ENCODE data around the gene CHAC2. TPM values are rescaled to one million over a fixed set of nuclear protein-coding genes. Genes with fewer than 3 reads are reported as not detected.
"Not testable (repeated sequence)": the region's sequence is repeated elsewhere in the genome, so short reads cannot be mapped to it uniquely, and the experiment has no call there.

CHAC2 gene
- total and polyA plus RNA-seq, 12 donors: 0.85 to 18.6 (median 4.3) TPM

DNA sequence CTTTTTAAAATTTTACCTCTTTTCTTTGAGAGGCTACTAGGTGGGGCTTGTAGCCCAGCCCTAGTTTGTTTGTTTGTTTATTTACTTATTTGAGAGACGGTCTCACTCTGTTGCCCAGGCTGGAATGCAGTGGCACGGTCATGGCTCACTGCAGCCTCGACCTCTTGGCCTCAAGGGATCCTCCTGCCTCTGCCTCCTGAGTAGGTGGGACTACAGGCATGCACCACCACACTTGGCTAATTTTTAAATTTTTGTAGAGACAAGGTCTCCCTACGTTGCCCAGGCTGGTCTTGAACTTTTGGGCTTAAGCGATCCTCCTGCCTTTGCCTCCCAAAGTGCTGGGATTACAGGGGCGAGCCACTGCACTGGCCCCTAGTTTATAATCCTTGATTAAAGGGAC lies 54.2 kb downstream of the CHAC2 start:
- no peak for DNase-seq
- no peak overlapping the region for H3K4me3 ChIP-seq
- 92 to 96% (median 94%) methylated on average over 6 of the region's 6 CpGs for WGBS, 4 donors
- TF ChIP-seq CTCF (IDR thresholded peaks at IDR 0.05) (no peak), POLR2A (IDR thresholded peaks at IDR 0.05) (no peak)
- H3K4me1 ChIP-seq (replicated peaks in 1 of 2): peaks cover 5 to 11% of the 10 kb centered on the region in 2 donors
- no peaks in the 10 kb centered on the region for H3K27me3 ChIP-seq
- H3K9me3 ChIP-seq (replicated peaks in 1 of 3): no peaks in the 10 kb centered on the region
- peaks cover 0 to 23% of the 10 kb centered on the region in 2 donors for H3K36me3 ChIP-seq (replicated peaks in 1 of 2)
- intact Hi-C loops (cut with DNase I): no loop called here
- H3K27ac ChIP-seq: no peak overlapping the region

DNA sequence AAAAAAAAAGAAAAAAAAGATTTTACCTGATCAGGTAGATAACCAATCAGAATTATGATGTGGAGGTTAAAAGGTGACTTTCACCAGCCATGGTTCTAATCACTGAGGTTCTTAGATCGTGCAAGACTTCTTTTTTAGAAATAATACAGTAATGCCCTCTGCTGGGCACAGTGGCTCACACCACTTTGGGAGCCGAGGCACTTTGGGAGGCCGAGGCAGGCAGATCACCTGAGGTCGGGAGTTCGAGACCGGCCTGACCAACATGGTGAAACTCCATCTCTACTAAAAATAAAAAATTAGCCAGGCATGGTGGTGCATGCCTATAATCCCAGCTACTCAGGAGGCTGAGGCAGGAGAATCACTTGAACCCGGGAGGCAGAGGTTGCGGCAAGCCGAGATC lies 56.0 kb downstream of the CHAC2 start:
- H3K27me3 ChIP-seq; intact Hi-C loops (cut with DNase I); DNase-seq; H3K9me3 ChIP-seq (replicated peaks in 1 of 3); H3K27ac ChIP-seq; H3K4me3 ChIP-seq: not testable (repeated sequence)
- peaks cover 0 to 12% of the 10 kb centered on the region in 2 donors for H3K36me3 ChIP-seq (replicated peaks in 1 of 2)
- 88 to 93% (median 91%) methylated on average over 9 of the region's 9 CpGs for whole genome bisulfite sequencing, 4 donors
- peaks cover 11 to 16% of the 10 kb centered on the region in 2 donors for H3K4me1 ChIP-seq (replicated peaks in 1 of 2)
- TF ChIP-seq CTCF (IDR thresholded peaks at IDR 0.05): peak in 1 of 6 experiments; percentile 16

Other genes starting within 250 kb of the CHAC2 start
- 10 to 100 TPM; 13.2 to 51.3 (median 22.0) TPM for gene ASB3, start 19.1 kb downstream of the CHAC2 start, total RNA-seq
- gene ASB3, start 19.1 kb downstream of the CHAC2 start, polyA plus RNA-seq: 10 to 100 TPM; 10.1 to 15.4 (median 12.3) TPM
- gene ERLEC1, start 19.2 kb downstream of the CHAC2 start, total RNA-seq: 100 to 1,000 TPM in 2 of 9 donors, 10 to 100 TPM in 7; 41.6 to 129 (median 56.4) TPM
- gene ERLEC1, start 19.2 kb downstream of the CHAC2 start, polyA plus RNA-seq: 100 to 1,000 TPM in 1 of 3 donors, 10 to 100 TPM in 2; 18.4 to 149 (median 20.8) TPM
- 1 to 10 TPM; 3.1 to 9.0 (median 4.1) TPM for gene GPR75, start 92.2 kb downstream of the CHAC2 start, total RNA-seq
- 1 to 10 TPM in 1 of 3 donors, under 1 TPM in 2; 0.47 to 2.7 (median 0.88) TPM for gene GPR75, start 92.2 kb downstream of the CHAC2 start, polyA plus RNA-seq
- 10 to 100 TPM; 23.9 to 54.9 (median 42.4) TPM for gene PSME4, start 203.2 kb downstream of the CHAC2 start, total RNA-seq
- gene PSME4, start 203.2 kb downstream of the CHAC2 start, polyA plus RNA-seq: 10 to 100 TPM; 25.3 to 42.7 (median 40.2) TPM